GM12878 (cell line): ENCODE measurements around the gene SNAPC2. TPM values are rescaled to one million over a fixed set of nuclear protein-coding genes. Genes with fewer than 3 reads are reported as not detected.

ENCODE experiments used
- ATF2 ChIP-seq: IDR thresholded peaks from 2 replicates; pipeline ENCODE4 v1.6.1; 2012; ENCODE audit warnings: low read length, inconsistent platforms
- BMI1 ChIP-seq: fragments of 450-650 bp; IDR thresholded peaks from 2 replicates; pipeline ENCODE4 v1.6.1; 2016; ENCODE audit warnings: mild to moderate bottlenecking, moderate library complexity, borderline replicate concordance
- CEBPB ChIP-seq, 2 experiments: fragments of 150-350 bp in 1 of 2; IDR thresholded peaks; 2 replicates each; pipeline ENCODE4 v1.6.1; 2012 to 2014; ENCODE audit warnings: low read depth in 2 of 2, low read length in 2 of 2, borderline replicate concordance in 1 of 2, inconsistent platforms in 1 of 2
- CEBPZ ChIP-seq: fragments of 150-350 bp; IDR thresholded peaks from 2 replicates; pipeline ENCODE4 v1.6.1; 2016; ENCODE audit warnings: low read depth, low read length
- CREM ChIP-seq: IDR thresholded peaks from 2 replicates; pipeline ENCODE4 v1.6.1; 2014; ENCODE audit warnings: antibody characterized with exemption, low read depth
- ETV6 ChIP-seq, 2 experiments: fragments of 450-650 bp in 1 of 2; IDR thresholded peaks in 1 of 2; conservative IDR thresholded peaks in 1 of 2; 2 replicates each; pipeline ENCODE4 v1.6.1; 2014; ENCODE audit warnings: antibody characterized with exemption in 1 of 2, borderline replicate concordance in 1 of 2, low read depth in 1 of 2, mild to moderate bottlenecking in 1 of 2, moderate library complexity in 1 of 2
- FOXK2 ChIP-seq: fragments of 450-650 bp; IDR thresholded peaks from 2 replicates; pipeline ENCODE4 v1.6.1; 2017; ENCODE audit warnings: mild to moderate bottlenecking, moderate library complexity
- FOXM1 ChIP-seq: IDR thresholded peaks from 2 replicates; pipeline ENCODE4 v1.6.1; 2012; ENCODE audit warnings: low read depth, mild to moderate bottlenecking, inconsistent platforms, low read length, moderate library complexity
- JUND ChIP-seq: IDR thresholded peaks from 2 replicates; pipeline ENCODE4 v1.6.1; 2012; ENCODE audit warnings: low read depth, mild to moderate bottlenecking, low read length, improper control_type of control experiment, moderate library complexity
- KLF5 ChIP-seq: fragments of 450-650 bp; IDR thresholded peaks from 2 replicates; pipeline ENCODE4 v1.6.1; 2014; ENCODE audit warnings: mild to moderate bottlenecking; ENCODE audit not compliant: partially characterized antibody
- MTA3 ChIP-seq: IDR thresholded peaks from 2 replicates; pipeline ENCODE4 v1.6.1; 2012; ENCODE audit warnings: low read length, inconsistent platforms, borderline replicate concordance
- NFIC ChIP-seq: IDR thresholded peaks from 2 replicates; pipeline ENCODE4 v1.6.1; 2012; ENCODE audit warnings: low read depth, mild to moderate bottlenecking, inconsistent platforms, low read length, moderate library complexity
- NFYB ChIP-seq: IDR thresholded peaks from 2 replicates; pipeline ENCODE4 v1.6.1; 2011; ENCODE audit warnings: low read depth, mild to moderate bottlenecking, low read length, improper control_type of control experiment, moderate library complexity; ENCODE audit not compliant: insufficient read depth
- PAX5 ChIP-seq: IDR thresholded peaks from 2 replicates; pipeline ENCODE4 v1.6.1; 2011; ENCODE audit warnings: low read depth, low read length, borderline replicate concordance
- RAD21 ChIP-seq: IDR thresholded peaks from 2 replicates; pipeline ENCODE4 v1.6.1; 2011; ENCODE audit warnings: mild to moderate bottlenecking, low read depth, low read length, moderate library complexity; ENCODE audit not compliant: insufficient read depth
- RBBP5 ChIP-seq: fragments of 200-600 bp; sonication (generic); conservative IDR thresholded peaks from 2 replicates; pipeline ENCODE4 v1.6.1; 2016
- RELA ChIP-seq: fragments of 450-650 bp; IDR thresholded peaks from 2 replicates; pipeline ENCODE4 v1.8.0; 2014; ENCODE audit warnings: borderline replicate concordance; ENCODE audit not compliant: partially characterized antibody
- RFX5 ChIP-seq: IDR thresholded peaks from 2 replicates; pipeline ENCODE4 v1.6.1; 2011; ENCODE audit warnings: low read depth, low read length, improper control_type of control experiment
- SKIL ChIP-seq: fragments of 450-650 bp; IDR thresholded peaks from 2 replicates; pipeline ENCODE4 v1.6.1; 2017; ENCODE audit warnings: mild to moderate bottlenecking, low read depth, inconsistent platforms; ENCODE audit not compliant: poor library complexity, severe bottlenecking
- SMARCA5 ChIP-seq: fragments of 450-650 bp; IDR thresholded peaks from 2 replicates; pipeline ENCODE4 v1.6.1; 2017; ENCODE audit warnings: mild to moderate bottlenecking
- SP1 ChIP-seq: IDR thresholded peaks from one replicate; pipeline ENCODE4 v1.6.1; 2011; ENCODE audit warnings: low read depth, low read length
- STAT3 ChIP-seq: IDR thresholded peaks from 2 replicates; pipeline ENCODE4 v1.6.1; 2011; ENCODE audit warnings: low read depth, low read length, improper control_type of control experiment
- YY1 ChIP-seq: IDR thresholded peaks from 2 replicates; pipeline ENCODE4 v1.6.1; 2011; ENCODE audit warnings: low read depth, mild to moderate bottlenecking, low read length
- ZNF207 ChIP-seq: fragments of 450-650 bp; IDR thresholded peaks from 2 replicates; pipeline ENCODE4 v1.6.1; 2014; ENCODE audit warnings: antibody characterized with exemption, mild to moderate bottlenecking, borderline replicate concordance
- ZNF24 ChIP-seq: fragments of 450-650 bp; IDR thresholded peaks from 2 replicates; pipeline ENCODE4 v1.6.1; 2017; ENCODE audit warnings: antibody characterized with exemption, mild to moderate bottlenecking
- polyA plus RNA-seq, 11 experiments: library from polyadenylated mRNA; depleted of rRNA in 4 of 11; unstranded in 6 of 11; stranded (reverse) in 5 of 11; fragments of >200 nt; fragmentation: Nextera tagmentation in 4 of 11; fragmentation: Illumina TruSeq in 1 of 11; extraction: Ambion mirVana in 4 of 11; extraction: Trizol in 1 of 11; gene quantifications; 1 replicate in 1 of 11; 2 replicates in 10 of 11; pipeline versions ENCODE4 v1.2.1 to v1.2.3, GENCODE V29; 2011 to 2016; ENCODE audit warnings: inconsistent platforms in 2 of 11, missing spikeins in 2 of 11, low read depth in 1 of 11
- total RNA-seq, 4 experiments: library from RNA; depleted of rRNA in 3 of 4; stranded (reverse); fragments of >200 nt in 3 of 4; fragmentation: Illumina TruSeq in 1 of 4; extraction: Trizol in 1 of 4; gene quantifications; 2 replicates each; pipeline versions ENCODE4 v1.2.1 to v1.2.3, GENCODE V29; 2013 to 2021

SNAPC2 gene
- total and polyA plus RNA-seq, 10 of the 15 experiments (the other 5 are each of a cell fraction or from before 2014, with no cell fraction given): 0.19 to 20.8 (median 12.6) TPM

- TF ChIP-seq CEBPZ (no peak), JUND (no peak), RELA (no peak), ZNF207 (no peak), NFIC (no peak), SMARCA5 (0 out of 2 replicates have a peak, but pooled peaks have one; percentile 46), SP1 (no peak), FOXM1 (no peak), SKIL (no peak), YY1 (peak; percentile 50; the same call in 1 of the 2 replicates), CEBPB (IDR thresholded peaks at IDR 0.05; ENCODE audit: borderline replicate concordance in 1 of 2, low read depth in 2 of 2, low read length in 2 of 2) (no peak), CREM (no peak), RAD21 (peak; percentile 48), MTA3 (no peak), ETV6 (conservative IDR thresholded peaks at IDR 0.05 in 1 of 2, IDR thresholded peaks at IDR 0.05 in 1 of 2; ENCODE audit: borderline replicate concordance in 1 of 2, low read depth in 1 of 2) (no peak), NFYB (no peak), ZNF24 (no peak), RFX5 (no peak), KLF5 (no peak), BMI1 (no peak), FOXK2 (no peak), PAX5 (no peak), ATF2 (no peak), STAT3 (no peak), RBBP5 (no peak)
Measured at GRCh38 chr19:7925171-7925851, 5.2 kb downstream of the SNAPC2 start (continued).
